GOT3 (cell line): ENCODE data around the gene NAP1L5.

Source experiments
- DNase-seq: peaks from one replicate; lab custom pipeline; 2025; ENCODE audit warnings: mixed read lengths; lab: John Stamatoyannopoulos, UW

Gene NAP1L5

GRCh38 chr4:88697588-88698329 is at the start of gene NAP1L5:
Gene NAP1L5, minus strand, starts transcription at chr4:88697829. Its CDS starts 75 bp downstream, at chr4:88697754.
- no peak for DNase-seq

- no peak for DNase-seq
Measured at GRCh38 chr4:88747351-88747750, 49.7 kb upstream of the NAP1L5 start.

- DNase-seq: no peak
Measured at GRCh38 chr4:88746206-88746605, 48.6 kb upstream of the NAP1L5 start.

- DNase-seq: no peak
Measured at GRCh38 chr4:88745581-88746163, 48.0 kb upstream of the NAP1L5 start.

- DNase-seq: no peak
Measured at GRCh38 chr4:88745175-88745574, 47.5 kb upstream of the NAP1L5 start.

- DNase-seq: no peak
Measured at GRCh38 chr4:88744609-88745008, 47.0 kb upstream of the NAP1L5 start.

GRCh38 chr4:88743696-88744095 is 46.1 kb upstream of the NAP1L5 start:
- DNase-seq: no peak

GRCh38 chr4:88742561-88742960 is 44.9 kb upstream of the NAP1L5 start:
- DNase-seq: no peak

GRCh38 chr4:88738180-88738579 is 40.6 kb upstream of the NAP1L5 start:
- no peak for DNase-seq

- no peak for DNase-seq
Measured at GRCh38 chr4:88737307-88737941, 39.8 kb upstream of the NAP1L5 start.

- no peak for DNase-seq
Measured at GRCh38 chr4:88736264-88736663, 38.6 kb upstream of the NAP1L5 start.

- no peak for DNase-seq
Measured at GRCh38 chr4:88735564-88735963, 37.9 kb upstream of the NAP1L5 start.

GRCh38 chr4:88734403-88734949 is 36.8 kb upstream of the NAP1L5 start:
- DNase-seq: no peak

- DNase-seq: no peak
Measured at GRCh38 chr4:88732714-88733368, 35.2 kb upstream of the NAP1L5 start.

- DNase-seq: no peak
Measured at GRCh38 chr4:88731381-88731780, 33.8 kb upstream of the NAP1L5 start.

GRCh38 chr4:88730811-88731210 is 33.2 kb upstream of the NAP1L5 start:
- DNase-seq: no peak

GRCh38 chr4:88729146-88729760 is 31.6 kb upstream of the NAP1L5 start:
- DNase-seq: no peak

- no peak for DNase-seq
Measured at GRCh38 chr4:88728146-88728545, 30.5 kb upstream of the NAP1L5 start.

GRCh38 chr4:88725986-88726385 is 28.4 kb upstream of the NAP1L5 start:
- DNase-seq: no peak

- DNase-seq: no peak
Measured at GRCh38 chr4:88725143-88725542, 27.5 kb upstream of the NAP1L5 start.

GRCh38 chr4:88724406-88724805 is 26.8 kb upstream of the NAP1L5 start:
- DNase-seq: no peak

GRCh38 chr4:88722828-88723227 is 25.2 kb upstream of the NAP1L5 start:
- no peak for DNase-seq
